GM21515 (cell line): ENCODE results near the gene CLBA1.

ENCODE experiments used
- ATAC-seq: cut with Tn5 transposase; IDR thresholded peaks from one replicate; pipeline ENCODE4 v1.9.1; 2021; ENCODE audit not compliant: unreplicated experiment

Gene CLBA1

DNA sequence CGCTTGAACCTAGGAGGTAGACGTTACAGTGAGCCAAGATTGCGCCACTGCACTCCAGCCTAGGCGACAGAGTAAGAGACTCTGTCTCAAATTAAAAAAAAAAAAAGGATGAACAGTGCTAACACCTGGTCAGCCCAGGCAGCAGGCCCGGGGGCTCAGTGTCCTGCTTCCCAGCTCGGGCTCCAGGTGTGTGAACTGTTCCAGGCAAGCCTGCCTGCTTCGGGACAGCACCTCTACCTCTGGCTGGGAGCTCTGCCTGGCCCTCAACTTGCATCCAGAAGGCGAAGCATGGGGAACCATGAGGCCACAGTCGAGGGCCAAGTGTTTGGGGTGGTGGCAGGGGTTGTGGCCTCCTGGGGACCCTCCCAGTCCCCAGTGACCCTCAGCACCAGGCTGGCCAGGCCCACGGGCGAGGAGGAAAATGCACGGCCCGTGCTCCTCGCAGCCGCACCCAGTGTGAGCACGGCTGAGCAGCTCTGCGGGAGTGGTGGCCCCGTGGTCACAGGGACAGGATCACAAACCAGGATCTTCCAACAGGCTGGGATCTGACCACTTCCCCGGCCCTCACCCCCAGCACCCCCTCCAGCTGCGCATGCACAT is 19.8 kb downstream of the CLBA1 start:
- no peak for ATAC-seq

DNA sequence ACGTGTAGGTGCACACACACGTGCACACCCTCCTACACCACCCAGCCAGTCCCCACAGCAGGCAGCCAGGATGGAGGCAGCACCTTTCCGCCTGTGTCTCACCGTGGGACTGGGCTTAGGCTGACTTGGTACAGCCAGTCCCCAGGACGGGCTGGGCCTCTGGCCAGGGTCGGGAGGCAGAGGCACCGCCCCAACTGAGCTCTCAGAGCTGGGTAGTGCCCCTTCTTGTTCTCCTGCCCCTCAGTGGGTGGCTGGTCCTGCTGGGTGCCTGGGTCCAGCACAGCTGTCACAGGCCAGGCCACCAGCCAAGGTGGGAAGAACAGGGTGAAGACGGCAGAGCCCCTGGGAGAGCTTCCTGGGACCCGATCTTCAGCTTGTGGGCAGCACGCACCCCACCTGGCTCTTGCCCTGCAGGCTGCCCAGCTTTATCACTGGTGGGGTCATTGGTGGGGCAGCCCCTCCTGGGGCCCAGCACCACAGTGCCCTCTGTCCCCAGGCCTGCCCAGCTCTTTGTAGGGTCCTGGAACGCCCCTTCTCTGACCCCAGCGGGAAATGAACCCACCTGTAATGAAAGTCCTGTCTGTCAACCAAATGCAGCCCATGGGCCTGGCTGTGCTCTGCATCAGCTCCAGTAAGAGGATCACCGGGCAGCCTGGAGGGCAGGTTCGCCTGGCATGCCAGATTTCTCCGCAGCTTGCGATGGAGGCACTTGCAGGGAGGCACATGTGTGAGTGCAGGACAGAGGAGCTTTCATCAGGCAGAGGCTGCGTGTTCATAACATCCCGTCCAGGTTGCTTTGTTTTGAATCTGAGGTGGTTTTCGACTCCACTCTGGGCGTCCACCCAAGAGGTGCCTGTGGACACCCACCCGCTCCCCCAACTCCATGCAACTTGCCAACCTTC is 20.6 kb downstream of the CLBA1 start:
- ATAC-seq: no peak

DNA sequence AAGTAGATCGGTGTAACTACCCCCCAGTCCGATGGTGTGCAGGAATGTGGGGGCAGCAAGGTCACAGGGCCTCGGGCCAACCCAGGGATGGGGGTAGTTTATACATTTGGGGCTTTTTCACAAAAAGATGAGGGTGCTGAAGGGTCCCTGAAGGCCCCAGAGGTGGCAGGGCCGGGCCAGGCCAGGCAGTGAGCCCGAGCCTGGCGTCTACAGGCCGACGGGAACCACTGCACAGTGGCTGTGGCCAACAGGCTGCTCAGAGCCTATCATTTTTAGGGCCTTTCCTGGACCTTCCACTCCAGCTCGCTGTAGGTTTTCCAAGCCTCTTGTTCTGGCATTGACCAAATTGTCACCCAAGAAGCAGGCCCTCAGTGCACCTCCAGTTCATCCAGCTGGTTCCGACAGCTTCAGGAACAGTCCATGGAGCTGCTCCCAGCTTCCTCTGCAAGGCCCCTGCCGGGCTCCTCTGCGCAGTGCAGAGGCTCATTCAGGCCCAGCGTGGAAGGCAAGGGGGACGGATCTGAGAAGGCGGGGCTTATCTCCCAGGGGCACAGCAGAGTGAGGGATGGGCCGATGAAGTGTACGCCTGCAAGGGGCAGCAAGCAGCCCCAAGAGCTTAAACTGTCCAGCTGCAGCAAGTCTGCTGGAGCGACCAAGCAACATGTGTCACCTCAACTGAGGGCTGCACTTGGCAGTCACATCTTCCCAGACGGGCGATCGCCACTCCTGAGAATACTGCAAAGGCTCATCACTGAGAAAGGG is 21.4 kb downstream of the CLBA1 start:
- no peak for ATAC-seq

DNA sequence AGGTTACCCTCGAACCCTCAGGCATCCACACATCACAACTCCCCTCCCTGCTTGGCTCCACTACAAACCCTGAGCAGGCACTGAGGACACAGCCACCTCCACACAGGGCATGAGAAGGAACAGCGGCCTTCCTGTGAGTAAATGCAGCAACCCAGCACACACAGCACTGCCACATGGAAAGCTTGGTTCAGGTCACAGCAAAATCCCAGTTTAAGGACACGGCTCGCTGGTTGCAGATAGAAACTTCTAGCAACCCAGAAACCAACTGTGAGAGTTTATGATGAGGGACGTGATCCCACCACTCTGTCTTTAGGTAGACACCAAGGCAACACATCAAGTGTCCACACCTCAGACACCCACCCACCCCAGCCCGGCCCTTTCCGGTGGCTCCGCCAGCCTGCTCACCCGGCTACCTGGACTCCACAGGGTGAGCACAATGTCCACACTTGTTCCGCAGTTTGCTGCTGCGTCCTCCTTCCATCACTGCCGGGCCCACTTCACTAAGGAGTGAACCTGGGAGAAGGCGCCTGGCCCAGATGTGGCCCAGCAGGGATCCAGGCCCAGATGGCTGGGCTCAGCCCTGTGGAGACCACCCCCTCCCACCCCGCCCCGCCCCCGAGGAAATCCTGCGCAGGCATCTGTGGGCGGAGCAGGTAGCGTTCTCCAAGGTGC is 22.1 kb downstream of the CLBA1 start:
- no peak for ATAC-seq

DNA sequence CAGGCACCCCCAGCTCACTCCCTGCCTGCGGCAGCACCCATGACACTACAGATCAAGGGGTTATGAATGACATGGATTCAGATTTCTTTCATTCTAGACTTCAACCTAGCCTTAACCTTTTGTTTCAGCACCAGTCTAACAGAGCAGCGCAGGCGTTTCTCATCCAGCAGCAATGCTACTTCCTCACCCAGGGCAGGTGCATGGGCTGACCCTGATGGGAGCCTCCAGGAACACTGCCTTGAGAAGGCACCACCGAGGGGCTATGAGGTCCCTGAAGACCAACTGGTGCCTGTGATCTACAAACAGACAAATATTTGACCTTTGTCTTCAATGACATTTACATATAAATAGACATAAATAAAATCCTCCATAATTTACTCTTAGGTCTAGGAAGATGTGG is 24.5 kb downstream of the CLBA1 start:
- no peak for ATAC-seq

DNA sequence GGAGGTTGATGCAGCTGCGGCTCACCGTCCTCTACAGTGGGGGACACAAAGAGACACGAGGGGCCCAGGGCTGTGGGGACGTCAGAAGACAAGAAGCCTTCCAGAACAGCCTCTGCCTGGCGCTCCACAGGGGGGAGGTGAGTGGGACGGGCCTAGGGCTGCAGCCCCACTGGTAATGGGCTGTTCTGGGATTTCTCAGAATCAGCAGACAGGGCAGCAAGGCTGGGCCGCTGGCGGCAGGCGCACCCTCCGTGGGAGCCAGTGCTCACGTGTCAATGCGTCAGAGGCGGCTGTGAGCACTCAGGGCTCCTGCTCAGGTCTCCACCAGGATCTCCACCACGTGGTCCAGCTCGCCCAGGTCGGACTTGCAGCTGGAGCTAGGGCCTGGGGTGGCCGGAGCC is 25.3 kb downstream of the CLBA1 start:
- no peak for ATAC-seq

DNA sequence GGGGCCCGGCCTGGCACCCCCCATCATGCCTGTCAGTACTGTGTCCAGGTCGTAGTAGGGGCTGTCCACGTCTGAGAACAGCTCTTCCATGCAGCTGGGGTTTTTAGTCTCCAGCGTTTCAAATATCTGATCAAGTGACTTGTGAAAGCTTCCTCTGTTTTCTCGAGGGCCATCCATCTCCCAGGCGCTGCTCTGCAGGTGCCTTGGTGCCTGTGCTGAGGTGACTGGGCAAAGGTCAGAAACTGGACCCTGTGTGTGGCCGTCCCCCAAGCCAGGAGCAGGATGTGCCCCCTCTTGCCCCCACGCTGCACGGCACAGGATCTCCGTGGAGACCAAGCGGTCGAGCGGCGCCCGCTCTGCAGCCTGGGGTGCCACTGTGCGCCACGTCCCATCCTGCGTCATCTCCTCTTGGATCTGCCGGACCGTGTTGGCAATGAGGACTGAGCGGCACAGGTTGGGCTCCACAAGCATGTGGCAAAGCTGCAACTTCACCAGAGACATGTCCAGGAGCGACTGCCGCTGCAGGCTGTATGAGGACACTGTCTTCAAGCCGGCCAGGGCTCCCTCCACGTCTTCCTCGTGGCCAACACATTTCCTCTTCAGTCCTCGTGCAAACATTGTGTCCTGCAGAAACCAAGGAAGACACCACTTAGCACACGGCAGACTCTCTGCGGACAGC is 25.9 kb downstream of the CLBA1 start:
- no peak for ATAC-seq

DNA sequence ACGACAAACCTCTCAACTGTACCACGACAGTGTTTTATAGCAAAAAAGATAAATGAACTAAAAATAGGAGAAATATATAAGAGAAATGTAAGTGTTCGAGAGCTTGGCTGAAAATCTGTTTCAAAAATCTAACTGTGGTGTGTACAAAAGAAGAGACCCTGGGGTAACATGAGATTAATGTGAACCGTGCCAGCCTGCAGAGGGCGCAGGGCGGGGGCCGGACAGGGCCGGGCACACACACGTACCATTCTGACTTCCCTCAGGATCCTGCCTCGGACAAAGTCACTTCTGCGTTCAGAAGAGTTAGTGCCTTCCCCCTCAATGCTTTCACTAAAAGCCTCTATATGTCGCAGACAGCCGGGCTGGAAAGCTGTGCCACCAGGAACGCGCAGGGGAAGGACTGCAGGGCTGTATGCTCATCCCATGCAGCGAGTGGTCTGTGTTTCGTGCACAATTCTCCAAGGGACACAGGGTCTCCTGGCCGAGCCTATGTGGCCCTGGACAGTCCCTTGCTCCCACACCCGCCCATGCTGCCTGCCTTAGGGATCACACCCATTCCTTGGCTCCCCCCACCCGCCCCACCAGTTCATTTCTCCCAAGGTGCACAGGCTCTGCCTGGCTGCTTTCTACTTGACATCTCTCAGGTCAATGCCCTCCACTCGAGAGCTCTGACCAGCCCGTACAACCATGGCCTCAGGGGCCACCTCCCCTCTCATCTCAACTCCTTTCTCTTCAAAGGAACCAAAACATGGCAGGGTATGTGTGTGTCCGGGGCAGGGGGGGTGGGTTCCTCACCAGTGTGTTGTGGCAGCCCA is 26.8 kb downstream of the CLBA1 start:
- ATAC-seq: no peak

DNA sequence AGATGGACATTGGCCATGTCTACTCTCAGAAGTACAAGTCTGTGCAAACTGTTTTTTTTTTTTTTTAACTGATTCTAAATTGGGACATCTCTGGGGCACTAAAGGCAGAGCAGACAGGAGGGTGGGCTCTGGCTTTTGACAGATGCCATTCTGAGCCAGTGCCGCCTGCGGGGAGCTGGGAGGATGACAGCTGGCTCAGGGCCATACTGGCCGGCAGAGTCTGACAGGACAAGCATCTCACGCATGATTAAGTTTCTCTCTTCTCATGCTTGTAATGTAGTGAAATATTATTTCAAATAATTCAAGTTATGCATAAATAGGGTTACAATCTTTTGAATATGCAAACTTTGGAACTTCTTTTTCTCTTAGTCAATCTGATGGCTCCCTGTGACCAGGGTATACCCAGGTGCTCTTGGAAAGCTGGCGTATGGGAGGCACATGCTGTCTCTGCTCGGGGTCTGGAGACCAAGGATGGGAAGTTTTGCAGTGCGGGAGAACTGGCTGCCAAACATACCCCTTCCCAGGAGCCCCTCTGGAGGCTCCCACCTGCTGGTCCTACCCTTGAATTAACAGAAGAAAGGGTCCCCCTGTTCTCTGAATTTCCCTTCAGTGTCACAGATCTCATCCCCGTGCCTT is 27.7 kb downstream of the CLBA1 start:
- ATAC-seq: no peak

DNA sequence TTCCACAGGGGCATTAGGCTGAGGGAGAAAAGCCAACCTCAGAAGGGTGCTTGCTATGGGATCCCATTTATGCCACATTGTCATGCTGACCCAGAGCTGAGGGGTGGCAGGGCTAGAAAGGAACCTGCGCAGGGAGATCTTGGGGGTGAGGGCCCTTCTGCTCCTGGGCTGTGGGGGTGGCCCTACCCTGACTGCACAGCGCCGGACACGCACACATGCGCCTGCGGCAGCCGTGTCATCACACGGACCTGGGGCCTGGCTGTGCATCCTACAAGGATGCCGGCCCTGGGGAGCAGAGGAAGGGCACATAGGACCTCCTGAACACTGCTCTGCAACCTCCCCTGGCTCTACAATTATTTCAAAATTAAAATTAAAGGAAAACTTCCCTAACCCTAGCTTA is 28.4 kb downstream of the CLBA1 start:
- ATAC-seq: no peak

DNA sequence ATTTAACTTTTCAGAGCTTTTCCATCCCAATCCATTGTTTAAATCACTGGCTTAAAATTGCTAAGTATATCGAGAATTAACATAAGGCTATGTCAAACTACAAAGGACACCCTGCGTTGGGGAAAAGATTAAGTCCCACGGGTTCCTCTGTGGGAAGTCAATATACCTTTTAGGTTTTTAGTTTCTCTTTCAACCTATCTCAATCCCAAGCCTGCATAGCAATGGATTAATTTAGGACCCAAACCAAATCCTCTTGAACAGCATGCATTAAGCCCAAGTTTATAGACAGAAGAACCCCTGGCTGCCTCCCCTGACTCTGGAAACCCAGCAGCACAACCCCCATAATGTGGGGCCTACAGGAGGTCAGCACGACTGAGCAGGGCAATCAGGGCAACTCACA is 29.0 kb downstream of the CLBA1 start:
- no peak for ATAC-seq

DNA sequence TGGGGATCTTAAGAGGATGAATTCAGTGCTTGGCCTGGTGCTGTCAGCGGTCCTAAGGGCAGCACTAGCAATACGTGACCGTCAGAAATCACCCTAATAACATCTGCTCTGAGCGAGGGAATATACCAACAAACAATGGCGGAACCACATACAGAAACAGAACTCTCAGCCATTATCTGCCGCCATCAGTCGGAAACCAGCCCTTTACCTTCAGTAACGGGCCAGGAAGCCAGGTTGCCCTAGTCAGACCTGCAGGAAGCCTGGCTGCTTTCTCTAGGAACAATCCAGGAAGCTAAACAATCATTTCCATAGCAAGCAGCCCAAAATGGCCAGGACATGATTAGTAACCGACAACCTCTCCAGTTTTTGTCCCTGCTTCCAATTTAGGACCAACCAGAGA is 29.7 kb downstream of the CLBA1 start:
- ATAC-seq: no peak

DNA sequence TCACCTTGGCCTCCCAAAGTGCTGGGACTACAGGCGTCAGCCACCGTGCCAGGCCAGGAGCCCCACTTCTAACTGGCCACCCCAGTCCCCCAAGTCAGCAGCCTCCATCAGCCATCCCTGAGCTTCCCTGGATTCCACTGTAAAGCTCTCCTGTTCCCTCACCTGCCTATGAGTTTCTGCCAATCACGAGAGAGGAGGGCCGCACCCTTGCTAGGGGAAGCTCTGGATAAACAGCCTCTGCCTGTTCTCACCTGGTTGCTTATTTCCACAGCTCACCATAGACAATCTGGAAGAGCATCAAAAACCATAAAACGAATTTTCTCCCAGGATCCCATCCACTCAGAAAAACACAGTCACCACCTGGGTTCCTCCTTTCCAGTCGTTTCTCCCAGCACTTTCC is 30.3 kb downstream of the CLBA1 start:
- ATAC-seq: no peak

DNA sequence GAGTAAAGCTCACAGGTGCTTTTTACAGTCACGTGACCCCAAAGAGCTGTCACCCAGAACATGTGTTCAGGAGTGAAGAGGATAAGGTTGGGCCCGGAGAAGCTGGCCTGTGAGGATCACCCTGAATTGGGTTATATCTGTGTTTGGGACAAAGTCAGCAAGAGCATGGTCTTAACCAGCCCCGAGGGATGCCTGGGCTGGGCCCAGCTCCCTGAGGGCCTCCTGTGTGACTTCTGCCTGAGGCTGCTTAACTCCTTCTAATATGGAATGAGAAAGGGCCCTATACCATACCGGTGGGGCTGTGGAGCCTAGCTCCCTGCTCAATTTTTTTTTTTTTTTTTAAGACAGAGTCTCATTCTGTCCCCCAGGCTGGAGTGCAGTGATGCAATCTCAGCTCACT is 32.8 kb downstream of the CLBA1 start:
- no peak for ATAC-seq

DNA sequence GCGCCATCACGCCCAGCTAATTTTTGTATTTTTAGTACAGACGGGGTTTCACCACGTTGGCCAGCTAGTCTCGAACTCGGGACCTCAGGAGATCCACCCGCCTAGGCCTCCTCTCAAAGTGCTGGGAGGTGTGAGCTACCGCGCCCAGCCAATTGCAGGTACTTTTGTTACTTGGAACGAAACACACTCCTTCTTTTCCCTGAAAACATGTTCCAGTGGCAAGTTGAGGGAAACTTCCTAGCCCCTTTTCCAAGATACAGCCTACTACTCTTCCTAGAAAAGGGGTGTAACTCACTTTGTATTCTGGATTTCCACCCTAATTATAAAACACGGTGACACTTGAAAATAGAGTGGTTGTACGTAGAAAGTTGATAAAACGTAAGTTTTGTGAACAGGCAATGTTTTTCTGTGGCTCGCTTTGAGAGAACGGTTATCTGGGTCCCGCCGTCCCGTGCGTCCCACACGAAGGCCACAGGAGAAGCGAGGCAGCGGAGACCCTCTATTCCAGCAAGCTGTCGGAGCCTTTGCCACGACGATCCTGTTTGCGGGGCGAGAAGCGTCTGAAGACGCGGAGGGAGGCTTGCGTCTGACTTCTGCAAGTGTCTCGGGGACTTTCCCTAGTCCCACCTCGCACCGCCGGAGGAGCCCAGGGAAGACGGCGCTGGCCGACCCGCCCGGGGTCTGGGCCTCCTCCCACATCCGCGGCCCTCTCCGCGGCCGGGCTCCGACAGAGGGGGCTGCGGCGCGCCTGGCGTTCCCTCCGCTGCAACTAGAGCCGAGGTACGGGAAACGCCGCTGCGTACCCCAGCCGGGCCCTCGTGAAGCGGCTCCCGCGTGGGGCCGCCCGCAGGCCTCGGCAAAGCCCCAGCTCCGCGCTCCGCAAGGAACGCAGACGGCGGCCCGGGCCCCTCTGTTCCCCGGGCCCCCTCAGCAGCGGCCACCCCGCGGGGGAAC is 34.5 kb downstream of the CLBA1 start:
- peak; percentile 22 for ATAC-seq

DNA sequence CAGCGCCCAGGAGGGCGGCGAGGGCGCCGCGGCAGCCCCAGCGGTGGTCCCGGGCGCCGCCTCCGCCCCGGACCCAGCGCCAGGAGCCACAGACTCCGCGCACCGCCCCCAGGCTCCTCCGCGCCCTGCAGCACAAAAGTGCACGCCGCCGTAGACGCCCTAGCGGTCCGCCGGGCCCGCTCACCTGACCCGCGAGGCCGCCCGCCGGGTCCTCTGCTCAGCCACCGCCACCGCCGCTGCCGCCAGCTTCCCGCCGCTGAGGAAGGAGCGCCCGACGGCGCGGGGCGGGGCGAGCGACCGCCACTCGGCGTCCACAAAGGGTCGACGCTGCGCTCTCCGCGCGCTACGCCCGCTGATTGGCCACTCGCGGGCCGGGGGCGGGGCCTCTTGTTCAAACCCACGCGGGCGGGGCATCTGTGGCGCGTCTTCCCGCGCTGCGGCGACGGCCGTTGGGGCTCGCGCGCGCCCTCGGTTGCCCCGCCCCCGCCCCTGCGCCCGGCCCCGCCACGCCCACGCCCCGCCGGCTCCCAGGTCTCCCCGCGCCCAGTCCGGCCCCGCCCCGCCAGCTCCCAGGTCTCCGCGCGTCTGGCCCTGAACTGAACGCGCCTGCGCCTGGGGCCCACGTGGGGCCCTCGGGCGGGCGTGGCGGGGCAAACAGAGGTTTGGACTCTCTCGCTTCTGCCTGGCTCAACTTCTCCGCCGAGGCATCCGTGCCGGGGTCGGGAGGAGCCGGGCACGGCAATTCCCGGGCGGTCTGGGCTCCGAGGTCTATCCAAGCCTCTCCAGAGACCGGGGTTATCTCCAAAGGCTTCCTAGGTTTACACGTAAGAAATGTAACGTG is 35.4 kb downstream of the CLBA1 start, which contains the start of gene CDCA4:
Gene CDCA4, minus strand, starts transcription at position 269 of the 841 bp plus-strand sequence. CDS start 9,154 bp downstream, outside the sequence.
- ATAC-seq: peak; percentile 82

DNA sequence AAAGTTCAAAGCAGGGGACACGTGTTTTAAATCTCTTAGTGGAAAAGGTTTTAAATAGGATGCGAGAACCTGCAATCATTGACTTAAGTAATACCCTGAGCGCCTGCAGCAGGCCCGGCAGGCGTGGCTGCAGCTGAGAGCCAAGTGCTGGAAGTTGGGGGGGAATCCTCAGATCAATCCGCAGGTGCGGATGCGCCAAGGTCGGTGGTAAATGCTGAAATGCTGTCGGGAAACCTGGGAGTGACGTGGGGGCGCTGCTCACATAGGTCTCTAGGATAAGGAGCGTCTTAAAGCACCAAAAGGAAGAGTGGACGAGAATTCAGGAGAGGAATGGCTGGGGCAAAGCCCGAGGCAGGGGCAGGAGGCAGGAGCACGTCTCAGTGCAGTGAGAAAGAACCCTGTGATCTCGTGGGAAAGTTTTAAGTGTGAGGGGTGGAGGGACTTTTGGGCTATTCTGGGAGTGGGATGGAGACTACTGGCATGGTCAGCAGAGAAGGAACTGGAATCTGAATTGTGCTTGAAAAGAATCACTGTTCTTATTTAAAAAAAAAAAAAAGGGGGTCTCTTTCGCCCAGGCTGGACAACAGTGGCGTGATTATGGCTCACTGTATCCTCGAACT is 36.2 kb downstream of the CLBA1 start:
- ATAC-seq: no peak
